Dendritic cell treated with granulocyte-macrophage colony-stimulating factor and Interleukin-4, amounts not matched to agents 40 ng/mL and 50 ng/mL, for 4 days (primary cell): ENCODE results near the gene XRN2.
"Not testable (repeated sequence)": the region's sequence is repeated elsewhere in the genome, so short reads cannot be mapped to it uniquely, and the experiment has no call there.

Experiments
- H3K27ac Mint-ChIP-seq: one replicate; pipeline ENCODE4 v1.8.0; 2022; ENCODE audit warnings: mild to moderate bottlenecking, mixed read lengths
- H3K27me3 Mint-ChIP-seq: one replicate; pipeline ENCODE4 v1.8.0; 2022; ENCODE audit warnings: mild to moderate bottlenecking, mixed read lengths
- H3K36me3 Mint-ChIP-seq: one replicate; pipeline ENCODE4 v1.8.0; 2022; ENCODE audit warnings: low read depth, mixed read lengths
- H3K4me1 Mint-ChIP-seq: one replicate; pipeline ENCODE4 v1.8.0; 2022; ENCODE audit warnings: low read depth, mixed read lengths
- H3K4me3 Mint-ChIP-seq: one replicate; pipeline ENCODE4 v1.8.0; 2022; ENCODE audit warnings: mild to moderate bottlenecking, moderate library complexity, mixed read lengths
- H3K9me3 Mint-ChIP-seq: one replicate; pipeline ENCODE4 v1.8.0; 2022; ENCODE audit warnings: mixed read lengths
- intact Hi-C: fragments of 100-400 bp; cut with micrococcal nuclease; formaldehyde crosslinking; loops from one replicate; pipeline ENCODE4 v1.15.0; 2022

XRN2 gene

DNA sequence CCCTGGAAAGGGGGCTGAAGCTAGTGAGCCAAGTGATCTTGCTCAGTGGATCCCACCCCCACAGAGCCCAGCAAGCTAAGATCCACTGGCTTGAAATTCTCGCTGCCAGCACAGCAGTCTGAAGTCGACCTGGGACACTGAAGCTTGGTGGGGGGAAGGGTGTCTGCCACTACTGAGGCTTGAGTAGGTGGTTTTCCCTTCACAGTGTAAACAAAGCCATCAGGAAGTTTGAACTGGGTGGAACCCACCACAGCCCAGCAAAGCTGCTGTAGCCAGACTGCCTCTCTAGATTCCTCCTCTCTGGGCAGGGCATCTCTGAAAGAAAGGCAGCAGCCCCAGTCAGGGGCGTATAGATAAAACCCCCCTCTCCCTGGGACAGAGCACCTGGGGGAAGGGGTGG is 110.9 kb downstream of the XRN2 start:
- H3K4me3 Mint-ChIP-seq, H3K36me3 Mint-ChIP-seq, H3K4me1 Mint-ChIP-seq, intact Hi-C loops, H3K27ac Mint-ChIP-seq: not testable (repeated sequence)
- H3K27me3 Mint-ChIP-seq = peaks cover 57% of the 10 kb centered on the region
- H3K9me3 Mint-ChIP-seq = peaks cover 26% of the 10 kb centered on the region

DNA sequence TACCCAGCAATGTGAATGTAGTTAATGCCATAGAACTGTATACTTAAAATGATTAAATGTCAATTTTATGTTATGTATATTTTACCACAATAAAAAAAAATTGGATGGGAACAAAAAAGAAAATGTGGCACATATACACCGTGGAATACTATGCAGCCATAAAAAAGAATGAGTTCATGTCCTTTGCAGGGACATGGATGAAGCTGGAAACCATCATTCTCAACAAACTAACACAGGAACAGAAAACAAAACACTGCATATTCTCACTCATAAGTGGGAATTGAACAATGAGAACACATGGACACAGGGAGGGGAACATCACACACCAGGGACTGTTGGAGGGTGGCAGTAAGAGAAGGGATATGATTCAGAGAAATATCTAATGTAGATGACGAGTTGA is 116.0 kb downstream of the XRN2 start:
- H3K27me3 Mint-ChIP-seq = peaks cover 33% of the 10 kb centered on the region
- H3K27ac Mint-ChIP-seq, intact Hi-C loops, H3K4me1 Mint-ChIP-seq, H3K36me3 Mint-ChIP-seq, H3K4me3 Mint-ChIP-seq: not testable (repeated sequence)
- H3K9me3 Mint-ChIP-seq = peaks cover 27% of the 10 kb centered on the region

DNA sequence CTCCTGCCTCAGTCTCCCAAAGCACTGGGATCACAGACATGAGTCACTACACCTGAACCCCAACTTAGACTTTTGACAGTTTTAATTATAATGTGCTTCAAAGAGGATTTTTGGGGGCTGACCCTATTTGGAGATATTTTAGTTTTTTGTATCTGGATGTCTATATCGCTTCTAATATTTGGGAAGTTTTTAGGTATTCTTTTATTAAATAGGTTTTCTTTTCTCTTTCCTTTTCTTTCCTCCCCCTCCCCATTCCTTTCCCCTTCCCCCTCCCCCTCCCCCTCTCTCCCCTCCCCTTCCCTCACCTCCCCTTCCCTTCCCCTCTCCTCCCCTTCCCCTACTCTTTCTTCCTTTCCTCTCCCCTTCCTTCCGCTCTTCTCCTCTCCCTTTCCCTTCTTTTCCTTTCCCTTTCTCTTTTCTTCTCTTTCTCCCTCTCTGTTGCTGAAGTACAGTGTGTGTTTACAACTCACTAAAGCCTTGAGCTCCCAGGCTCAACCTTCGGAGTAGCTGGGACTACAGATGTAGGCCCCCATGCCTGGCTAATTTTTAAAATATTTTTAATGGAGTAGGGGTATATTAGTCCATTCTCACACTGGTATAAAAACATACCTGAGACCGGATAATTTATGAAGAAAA is 118.6 kb downstream of the XRN2 start:
- intact Hi-C loops = no loop called here
- H3K27me3 Mint-ChIP-seq = peaks cover 19% of the 10 kb centered on the region
- H3K4me3 Mint-ChIP-seq = no peak overlapping the region
- no peak overlapping the region for H3K27ac Mint-ChIP-seq
- H3K36me3 Mint-ChIP-seq = no peaks in the 10 kb centered on the region
- H3K4me1 Mint-ChIP-seq = no peaks in the 10 kb centered on the region
- peaks cover 49% of the 10 kb centered on the region for H3K9me3 Mint-ChIP-seq

DNA sequence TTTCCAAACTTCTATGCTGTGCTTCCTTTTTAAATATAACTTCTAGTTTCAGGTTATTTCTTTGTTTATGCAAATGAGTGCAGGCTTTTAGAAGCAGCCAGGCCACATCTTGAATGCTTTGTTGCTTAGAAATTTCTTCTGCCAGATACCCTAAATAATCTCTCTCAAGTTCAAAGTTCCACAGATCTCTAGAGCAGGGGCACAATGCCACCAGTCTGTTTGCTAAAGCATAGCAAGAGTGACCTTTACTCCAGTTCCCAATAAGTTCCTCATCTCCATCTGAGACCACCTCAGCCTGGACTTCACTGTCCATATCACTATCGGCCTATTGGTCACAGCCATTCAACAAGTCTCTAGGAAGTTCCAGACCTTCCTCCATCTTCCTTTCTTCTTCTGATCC is 120.6 kb downstream of the XRN2 start:
- H3K4me3 Mint-ChIP-seq, H3K4me1 Mint-ChIP-seq, intact Hi-C loops, H3K27ac Mint-ChIP-seq, H3K36me3 Mint-ChIP-seq: not testable (repeated sequence)
- peaks cover 19% of the 10 kb centered on the region for H3K27me3 Mint-ChIP-seq
- H3K9me3 Mint-ChIP-seq = peaks cover 49% of the 10 kb centered on the region

DNA sequence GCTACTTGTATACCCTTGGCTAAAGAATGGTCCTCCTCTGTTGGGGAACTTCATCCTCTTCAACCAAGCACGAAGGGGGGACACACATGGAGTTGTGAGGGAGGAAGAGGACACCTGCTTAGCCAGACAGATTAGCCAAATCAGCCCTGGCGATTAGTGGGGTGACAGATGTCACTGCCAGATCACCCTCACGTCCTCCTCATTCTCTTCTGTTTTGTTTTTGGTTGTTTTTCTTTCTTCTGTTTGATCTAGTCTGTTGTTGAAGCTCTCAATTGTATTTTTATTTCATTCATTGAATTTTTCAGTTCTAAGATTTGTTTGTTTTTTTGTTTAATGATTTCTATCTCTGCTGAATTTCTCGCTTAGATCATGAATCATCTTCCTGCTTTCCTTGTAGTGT is 121.7 kb downstream of the XRN2 start:
- Mint-ChIP-seq H3K36me3 (no peaks in the 10 kb centered on the region), H3K4me1 (no peaks in the 10 kb centered on the region), H3K9me3 (peaks cover 41% of the 10 kb centered on the region), H3K4me3 (no peak overlapping the region), H3K27ac (no peak overlapping the region), H3K27me3 (peaks cover 20% of the 10 kb centered on the region)
- intact Hi-C loops = no loop called here

DNA sequence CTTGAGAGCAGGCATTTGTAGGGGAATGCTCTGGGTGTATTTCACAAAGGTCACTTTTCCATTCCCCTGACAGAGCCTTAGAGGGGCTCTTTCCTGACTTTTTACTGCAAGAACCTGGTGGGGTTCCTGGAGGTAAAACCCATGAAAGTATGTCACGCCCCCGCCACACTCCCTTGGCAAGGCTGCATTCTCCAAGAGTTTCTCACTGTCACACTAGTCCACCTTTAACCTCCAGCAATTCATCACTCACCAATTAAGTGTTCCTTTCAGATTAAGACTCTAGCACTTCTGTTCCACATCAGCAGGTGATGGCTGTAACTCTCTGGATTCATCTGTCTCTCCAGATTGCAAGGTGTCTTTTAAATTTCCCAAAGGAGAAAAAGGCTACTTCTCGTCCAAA is 126.9 kb downstream of the XRN2 start:
- H3K36me3 Mint-ChIP-seq = no peaks in the 10 kb centered on the region
- peaks cover 21% of the 10 kb centered on the region for H3K27me3 Mint-ChIP-seq
- H3K4me1 Mint-ChIP-seq = no peaks in the 10 kb centered on the region
- no peak overlapping the region for H3K27ac Mint-ChIP-seq
- intact Hi-C loops = no loop called here
- H3K4me3 Mint-ChIP-seq = no peak overlapping the region
- peaks cover 13% of the 10 kb centered on the region for H3K9me3 Mint-ChIP-seq

DNA sequence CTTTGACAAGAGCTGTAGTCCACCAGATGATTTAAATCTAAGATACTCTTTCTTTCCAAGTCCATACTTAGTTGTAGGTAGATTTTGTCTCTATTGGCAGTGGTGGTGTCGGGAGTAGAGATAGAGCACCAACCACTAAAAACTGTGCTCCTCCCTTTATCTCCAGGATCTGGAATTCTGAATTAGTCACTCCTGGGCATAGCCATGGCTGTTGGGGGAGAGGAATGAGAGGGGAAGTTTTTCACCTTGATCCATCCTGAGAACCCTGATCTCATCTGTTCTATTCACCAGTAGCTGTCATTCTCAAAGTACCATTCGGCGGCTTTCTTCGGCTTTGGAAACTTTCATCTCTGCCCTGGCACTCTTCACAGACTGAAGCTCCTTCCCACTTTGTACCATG is 129.8 kb downstream of the XRN2 start:
- Mint-ChIP-seq H3K36me3 (no peaks in the 10 kb centered on the region), H3K27me3 (peaks cover 23% of the 10 kb centered on the region), H3K4me3 (no peak overlapping the region), H3K9me3 (no peaks in the 10 kb centered on the region), H3K27ac (no peak overlapping the region), H3K4me1 (no peaks in the 10 kb centered on the region)
- intact Hi-C loops = no loop called here

DNA sequence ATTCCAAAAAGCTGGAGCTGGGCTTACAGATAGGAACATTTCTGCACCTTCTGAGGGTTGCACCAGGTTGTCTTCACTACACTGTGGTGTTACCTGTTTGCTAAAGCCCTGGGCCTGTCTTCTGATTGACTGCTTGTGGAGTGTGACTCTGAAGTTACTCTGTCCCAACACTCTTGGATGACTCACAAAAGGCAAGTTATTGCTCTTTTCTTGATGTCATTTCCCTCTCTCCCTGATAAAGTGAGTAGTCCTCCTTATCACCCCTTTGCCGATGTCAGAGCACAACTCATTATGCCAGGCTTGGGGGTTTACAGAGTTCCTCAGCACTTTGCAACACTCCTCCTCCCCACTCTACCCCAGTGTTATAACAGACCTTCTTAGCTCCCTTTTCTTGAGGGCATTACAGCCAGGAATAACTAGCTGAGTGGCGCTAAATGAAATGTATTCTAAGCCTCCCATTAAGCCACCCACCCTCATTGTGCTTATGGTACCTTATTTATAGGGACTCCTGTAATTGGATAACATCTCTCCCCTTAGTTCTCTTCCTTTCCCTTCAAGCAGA is 130.3 kb downstream of the XRN2 start:
- Mint-ChIP-seq H3K4me1 (no peaks in the 10 kb centered on the region), H3K9me3 (no peaks in the 10 kb centered on the region), H3K4me3 (no peak overlapping the region), H3K36me3 (no peaks in the 10 kb centered on the region), H3K27me3 (peaks cover 20% of the 10 kb centered on the region), H3K27ac (no peak overlapping the region)
- intact Hi-C loops = no loop called here

DNA sequence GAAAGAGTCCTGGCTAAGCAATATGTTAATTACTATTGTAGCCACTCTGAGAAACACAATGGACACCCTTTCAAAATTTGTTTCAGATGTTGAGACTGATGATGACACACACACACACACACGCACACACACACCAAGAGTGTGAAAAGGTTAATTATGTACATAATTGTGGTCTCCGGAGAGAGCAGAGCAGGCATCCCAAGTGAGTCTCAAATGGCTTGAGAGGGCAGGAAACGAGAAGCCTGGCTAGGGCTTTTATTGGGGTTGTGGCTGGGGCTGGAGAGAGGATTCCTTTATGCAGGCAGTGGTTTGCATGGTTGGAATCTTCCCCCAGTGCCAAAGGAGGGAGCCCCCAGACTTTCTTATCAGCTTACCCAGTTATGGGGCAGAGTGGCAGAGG is 132.4 kb downstream of the XRN2 start:
- H3K27me3 Mint-ChIP-seq = peaks cover 13% of the 10 kb centered on the region
- H3K27ac Mint-ChIP-seq = no peak overlapping the region
- H3K9me3 Mint-ChIP-seq = no peaks in the 10 kb centered on the region
- H3K36me3 Mint-ChIP-seq = no peaks in the 10 kb centered on the region
- no peaks in the 10 kb centered on the region for H3K4me1 Mint-ChIP-seq
- H3K4me3 Mint-ChIP-seq = no peak overlapping the region
- intact Hi-C loops = no loop called here

DNA sequence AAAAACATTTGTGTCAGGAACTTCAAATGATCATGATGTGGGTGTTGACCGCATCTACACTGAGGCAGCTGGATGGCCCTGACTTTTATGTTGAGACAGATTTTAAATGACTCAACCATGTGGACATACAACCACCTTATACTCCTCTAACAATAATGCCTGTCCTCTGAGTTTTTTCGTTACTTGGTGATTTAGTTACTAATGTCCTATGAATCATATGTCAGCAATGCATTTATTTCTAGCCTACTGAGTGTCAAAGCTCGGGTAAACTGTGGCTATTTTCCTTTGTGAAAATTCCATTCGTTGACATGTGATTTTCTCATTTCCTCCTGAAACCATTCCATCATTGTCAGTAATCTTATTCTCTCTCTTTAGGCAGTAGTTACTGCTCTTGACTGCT is 133.1 kb downstream of the XRN2 start:
- no peak overlapping the region for H3K27ac Mint-ChIP-seq
- no peaks in the 10 kb centered on the region for H3K4me1 Mint-ChIP-seq
- no peaks in the 10 kb centered on the region for H3K9me3 Mint-ChIP-seq
- intact Hi-C loops = no loop called here
- H3K4me3 Mint-ChIP-seq = no peak overlapping the region
- H3K36me3 Mint-ChIP-seq = no peaks in the 10 kb centered on the region
- peaks cover 14% of the 10 kb centered on the region for H3K27me3 Mint-ChIP-seq

DNA sequence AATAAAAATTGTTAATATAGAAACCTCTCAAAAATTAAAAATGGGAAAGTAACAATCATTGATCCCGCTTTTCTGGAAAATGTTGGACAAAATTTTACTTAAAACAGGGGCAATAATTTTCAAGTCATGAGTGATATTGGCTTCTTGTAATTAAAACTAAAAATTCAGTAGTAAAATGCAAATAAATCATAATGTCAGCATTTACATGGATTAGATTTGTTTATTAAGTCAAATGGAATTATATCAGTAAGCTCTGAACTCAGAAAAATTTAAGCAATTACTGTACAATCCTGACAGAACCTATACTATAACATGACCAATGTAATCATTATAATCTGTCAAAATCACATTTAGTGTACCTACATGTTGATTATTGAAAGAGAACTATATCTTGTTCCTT is 134.1 kb downstream of the XRN2 start:
- Mint-ChIP-seq H3K27me3 (peaks cover 19% of the 10 kb centered on the region), H3K27ac (no peak overlapping the region)

DNA sequence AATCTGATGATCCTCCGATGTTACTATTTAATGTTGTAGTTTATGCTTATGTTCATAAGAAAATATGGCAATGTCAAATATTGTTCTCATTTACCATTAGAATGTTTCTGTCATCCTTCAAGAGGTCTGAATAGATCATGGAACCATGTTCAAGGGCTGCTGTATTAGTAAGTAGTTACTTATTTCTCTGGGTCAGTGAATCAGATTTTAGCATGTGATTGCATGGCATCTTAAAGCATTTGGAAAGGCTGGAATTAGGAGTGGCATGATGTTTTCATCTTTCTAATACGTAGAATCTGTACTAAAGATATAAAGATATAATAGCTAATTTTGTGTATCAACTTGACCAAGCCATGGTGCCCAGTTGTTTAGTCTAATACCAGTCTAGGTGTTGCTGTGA is 134.7 kb downstream of the XRN2 start:
- Mint-ChIP-seq H3K27me3 (peaks cover 19% of the 10 kb centered on the region), H3K4me1 (no peaks in the 10 kb centered on the region), H3K27ac (no peak overlapping the region), H3K4me3 (no peak overlapping the region), H3K36me3 (no peaks in the 10 kb centered on the region), H3K9me3 (no peaks in the 10 kb centered on the region)
- intact Hi-C loops = no loop called here

More for the DNA sequence above, 134.1 kb downstream of the XRN2 start:
- H3K4me3 Mint-ChIP-seq = no peak overlapping the region
- H3K9me3 Mint-ChIP-seq = no peaks in the 10 kb centered on the region
- intact Hi-C loops = no loop called here
- H3K36me3 Mint-ChIP-seq = no peaks in the 10 kb centered on the region
- no peaks in the 10 kb centered on the region for H3K4me1 Mint-ChIP-seq
